Mucosa of descending colon (tissue), 3 donors: ENCODE measurements around the gene DPCD. TPM values are rescaled to one million over a fixed set of nuclear protein-coding genes. Genes with fewer than 3 reads are reported as not detected.

Experiments
- ATAC-seq: fragments of 200-7000 bp; cut with Tn5 transposase; one replicate; pipeline ENCODE4 v1.9.1; 2020; ENCODE audit warnings: mild to moderate bottlenecking, moderate library complexity
- DNase-seq, 3 donors: peaks; one replicate each; pipeline ENCODE4 v3.0.0-alpha.2; 2020
- H3K36me3 ChIP-seq: fragments of 200-600 bp; one replicate; pipeline ENCODE4 v1.8.0; 2021; ENCODE audit warnings: low read depth, mild to moderate bottlenecking
- H3K4me1 ChIP-seq: fragments of 200-600 bp; one replicate; pipeline ENCODE4 v1.8.0; 2021; ENCODE audit warnings: low read depth, mild to moderate bottlenecking
- H3K4me3 ChIP-seq: fragments of 200-600 bp; one replicate; pipeline ENCODE4 v1.8.0; 2021; ENCODE audit warnings: mild to moderate bottlenecking
- H3K9me3 ChIP-seq: fragments of 200-600 bp; one replicate; pipeline ENCODE4 v1.8.0; 2021; ENCODE audit warnings: mild to moderate bottlenecking
- CTCF ChIP-seq: fragments of 200-600 bp; IDR thresholded peaks from one replicate; pipeline ENCODE4 v1.8.0; 2022; ENCODE audit warnings: antibody characterized with exemption, mild to moderate bottlenecking
- intact Hi-C, 2 donors: fragments of 100-400 bp; cut with DNase I in 1 of 2; cut with micrococcal nuclease in 1 of 2; formaldehyde crosslinking; loops; one replicate each; pipeline versions ENCODE4 v1.11.0 to v1.11.1; 2022; cut with DNase I, micrococcal nuclease
- total RNA-seq, 3 donors: library from RNA; stranded (reverse); fragmentation: NEBNext Ultra II Directional in 2 of 3; extraction: Animal tissue kit (Norgen Biotek cat#: 25700) in 2 of 3; gene quantifications; one replicate each; pipeline versions ENCODE4 v1.2.1 to v1.2.4, GENCODE V29; 2021 to 2023
- donor health status: DM: no; HTN: no; CAD: no; lungs with moderate emphysema.
- donor health status: DM: no; HTN: no; CAD: no.
- donor health status: DM: no; HTN: yes; CAD: no.

DPCD gene
- total RNA-seq, 3 donors from 2014 or later = 6.8 to 12.3 (median 9.9) TPM

GRCh38 chr10:101639141-101639900 lies 51.2 kb downstream of the DPCD start:
- DNase-seq (no peak), ATAC-seq (no peak)
- Histone ChIP-seq H3K36me3 (no peaks in the 10 kb centered on the region), H3K4me3 (no peak overlapping the region), H3K4me1 (no peaks in the 10 kb centered on the region), H3K9me3 (no peaks in the 10 kb centered on the region)
- intact Hi-C loops = no loop called here
- no peak for TF ChIP-seq CTCF

GRCh38 chr10:101643546-101643945 lies 55.4 kb downstream of the DPCD start:
- intact Hi-C loops = no loop called here
- H3K4me3 ChIP-seq = no peak overlapping the region
- H3K4me1 ChIP-seq = no peaks in the 10 kb centered on the region
- DNase-seq (no peak), ATAC-seq (no peak)
- TF ChIP-seq CTCF = no peak
- H3K36me3 ChIP-seq = no peaks in the 10 kb centered on the region
- no peaks in the 10 kb centered on the region for H3K9me3 ChIP-seq

- no peak for ATAC-seq
- no peaks in the 10 kb centered on the region for H3K36me3 ChIP-seq
- no peaks in the 10 kb centered on the region for H3K9me3 ChIP-seq
- TF ChIP-seq CTCF = no peak
- intact Hi-C loops = no loop called here
- no peak for DNase-seq
- H3K4me3 ChIP-seq = no peak overlapping the region
- H3K4me1 ChIP-seq = no peaks in the 10 kb centered on the region
Measured at GRCh38 chr10:101644002-101644401, 55.9 kb downstream of the DPCD start.

GRCh38 chr10:101645659-101646058 lies 57.5 kb downstream of the DPCD start:
- DNase-seq = no peak
- H3K36me3 ChIP-seq = no peaks in the 10 kb centered on the region
- no peak for ATAC-seq
- intact Hi-C loops = no loop called here
- no peaks in the 10 kb centered on the region for H3K9me3 ChIP-seq
- TF ChIP-seq CTCF = no peak
- H3K4me3 ChIP-seq = no peak overlapping the region
- H3K4me1 ChIP-seq = no peaks in the 10 kb centered on the region

GRCh38 chr10:101646364-101646763 lies 58.2 kb downstream of the DPCD start:
- Histone ChIP-seq H3K4me1 (no peaks in the 10 kb centered on the region), H3K4me3 (no peak overlapping the region), H3K36me3 (no peaks in the 10 kb centered on the region), H3K9me3 (no peaks in the 10 kb centered on the region)
- intact Hi-C loops = no loop called here
- ATAC-seq (no peak), DNase-seq (no peak)
- TF ChIP-seq CTCF = no peak

GRCh38 chr10:101647255-101647654 lies 59.1 kb downstream of the DPCD start:
- DNase-seq = no peak
- Histone ChIP-seq H3K4me3 (no peak overlapping the region), H3K9me3 (no peaks in the 10 kb centered on the region), H3K4me1 (no peaks in the 10 kb centered on the region), H3K36me3 (no peaks in the 10 kb centered on the region)
- intact Hi-C loops = no loop called here
- ATAC-seq = no peak
- TF ChIP-seq CTCF = no peak
